Suppressor macrophage treated with lipopolysaccharide for 1 hour (primary cell): Measurements from ENCODE around the gene RAB28.
A peak's percentile ranks its signal among the peaks of the same experiment; 100 is the strongest.
"Not testable (repeated sequence)": the region's sequence is repeated elsewhere in the genome, so short reads cannot be mapped to it uniquely, and the experiment has no call there.

Source experiments
- DNase-seq, 3 donors: peaks; one replicate each; pipeline ENCODE4 v3.0.0-alpha.2; 2020 to 2022

The RAB28 gene

DNA sequence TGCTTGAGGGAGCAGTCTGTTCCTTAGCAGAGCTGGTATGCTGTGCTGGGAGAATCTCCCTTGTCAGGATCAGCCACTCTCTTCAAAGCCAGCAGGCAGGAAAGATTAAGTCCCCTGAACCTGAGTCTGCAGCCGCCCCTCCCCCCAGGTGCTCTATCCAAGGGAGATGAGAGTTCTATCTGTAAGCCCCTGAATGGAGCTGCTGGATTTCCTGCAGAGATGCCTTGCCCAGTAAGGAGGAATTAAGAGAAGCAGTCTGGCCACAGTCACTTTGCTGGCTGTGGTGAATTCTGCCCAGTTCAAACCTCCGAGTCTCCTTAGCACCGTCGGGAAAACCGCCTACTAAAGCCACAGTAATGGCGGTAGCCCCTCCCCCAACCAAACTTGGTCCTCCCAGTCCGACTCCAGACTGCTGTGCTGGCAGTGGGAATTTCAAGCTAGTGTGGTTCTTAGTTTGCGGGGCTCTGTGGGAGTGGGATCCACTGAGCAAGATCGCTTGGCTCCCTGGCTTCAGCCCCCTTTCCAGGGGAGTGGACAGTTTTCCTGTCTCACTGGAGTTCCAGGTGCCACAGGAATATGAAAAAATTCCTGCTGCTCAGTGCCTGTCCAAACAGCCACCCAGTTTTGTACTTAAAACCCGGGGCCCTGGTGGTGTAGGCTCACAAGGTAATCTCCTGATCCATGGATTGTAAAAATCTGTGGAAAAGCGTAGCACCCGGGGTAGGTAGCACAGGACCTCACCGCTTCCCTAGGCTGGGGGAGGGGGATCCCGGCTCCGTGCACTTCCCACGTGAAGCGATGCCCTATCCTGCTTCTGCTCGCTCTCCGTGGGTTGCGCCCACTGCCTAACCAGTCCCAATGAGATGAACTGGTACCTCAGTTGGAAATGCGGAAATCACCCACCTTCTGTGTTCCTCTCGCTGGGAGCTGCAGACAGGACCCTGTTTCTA is 38.0 kb downstream of the RAB28 start:
- DNase-seq, result no peak

GRCh38 chr4:13441506-13441905 is 42.6 kb downstream of the RAB28 start:
- peak in 1 of 3 donors; percentile 5 for DNase-seq

DNA sequence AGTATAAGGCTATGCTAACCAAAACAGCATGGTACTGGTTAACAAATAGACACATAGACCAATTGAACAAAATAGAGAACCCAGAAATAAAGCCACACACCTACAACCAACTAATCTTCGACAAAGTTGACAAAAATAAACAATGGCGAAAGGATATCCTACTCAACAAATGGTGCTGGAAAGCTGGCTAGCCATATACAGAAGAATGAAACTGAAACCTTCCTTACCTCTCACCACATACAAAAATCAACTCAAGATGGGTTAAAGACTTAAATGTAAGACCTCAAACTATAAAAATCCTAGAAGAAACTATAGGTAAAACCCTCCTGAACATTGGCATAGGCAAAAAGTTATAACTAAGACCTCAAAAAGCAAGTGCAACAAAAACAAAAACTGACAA is 47.2 kb downstream of the RAB28 start:
- no peak for DNase-seq

- DNase-seq, result no peak
Measured at GRCh38 chr4:13432453-13432852, 51.7 kb downstream of the RAB28 start.

DNA sequence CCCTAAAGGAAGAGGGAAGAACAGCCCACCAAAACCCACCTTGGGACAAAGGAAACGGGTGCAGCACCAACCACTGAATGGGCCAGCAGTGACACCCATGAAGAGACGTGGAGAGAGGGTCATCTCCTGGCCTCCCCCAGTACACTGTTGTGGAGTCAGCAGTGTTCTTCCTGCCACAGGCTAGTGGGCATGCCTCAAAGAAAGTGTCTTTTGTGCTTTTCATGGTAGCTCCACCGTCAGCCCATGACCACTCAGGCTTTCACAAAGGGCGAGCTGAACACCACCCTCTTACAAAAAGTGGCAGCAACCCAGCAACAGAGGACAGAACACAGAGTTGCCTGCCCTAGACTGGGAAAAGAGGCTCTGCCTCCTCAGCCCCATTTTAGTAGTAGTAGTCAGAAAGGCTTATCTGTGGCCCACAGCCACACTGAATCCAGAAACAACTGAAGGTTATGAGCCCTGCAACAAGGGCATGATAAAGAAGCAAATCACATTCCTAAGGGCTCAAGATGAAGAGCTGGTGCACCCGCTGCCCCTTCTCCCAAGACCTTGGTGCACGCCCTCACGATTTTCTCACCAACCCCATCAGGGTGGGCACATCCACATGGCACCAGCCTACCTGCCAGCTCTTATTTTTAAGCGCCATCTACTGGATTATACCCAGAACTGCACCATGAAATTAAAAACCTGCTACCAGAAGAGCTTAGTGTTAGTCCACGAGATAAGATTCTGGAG is 53.1 kb downstream of the RAB28 start:
- peak in 1 of 3 donors; percentile 4 for DNase-seq

DNA sequence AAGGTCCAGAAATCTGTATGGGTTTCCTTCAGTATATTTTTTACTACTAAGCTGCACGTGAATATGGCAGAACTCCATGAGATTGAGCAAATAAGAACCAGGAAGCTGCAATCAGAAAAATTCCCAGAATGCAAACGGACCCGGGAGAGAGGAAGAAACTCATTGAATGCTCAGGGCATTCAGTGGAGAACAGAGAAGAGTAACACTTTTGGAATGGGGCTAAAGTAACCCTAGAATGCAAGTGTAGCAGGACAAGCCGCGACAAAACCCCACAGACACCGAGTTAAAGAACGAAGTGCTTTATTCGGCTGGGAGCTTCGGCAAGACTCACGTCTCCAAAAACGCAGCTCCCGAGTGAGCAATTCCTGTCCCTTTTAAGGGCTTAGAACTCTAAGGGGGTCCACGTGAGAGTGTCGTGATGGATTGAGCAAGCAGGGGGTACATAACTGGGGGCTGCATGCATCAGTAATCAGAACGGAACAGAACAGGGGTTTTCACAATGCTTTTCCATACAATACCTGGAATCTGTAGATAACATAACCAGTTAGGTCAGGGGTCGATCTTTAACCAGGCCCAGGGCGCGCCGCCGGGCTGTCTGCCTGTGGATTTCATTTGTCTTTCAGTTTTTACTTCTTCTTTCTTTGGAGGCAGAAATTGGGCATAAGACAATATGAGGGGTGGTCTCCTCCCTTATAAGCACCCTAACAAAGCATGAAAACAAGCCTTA is 56.4 kb downstream of the RAB28 start:
- DNase-seq, result no peak

- no peak for DNase-seq
Measured at GRCh38 chr4:13415068-13415785, 68.9 kb downstream of the RAB28 start.

DNA sequence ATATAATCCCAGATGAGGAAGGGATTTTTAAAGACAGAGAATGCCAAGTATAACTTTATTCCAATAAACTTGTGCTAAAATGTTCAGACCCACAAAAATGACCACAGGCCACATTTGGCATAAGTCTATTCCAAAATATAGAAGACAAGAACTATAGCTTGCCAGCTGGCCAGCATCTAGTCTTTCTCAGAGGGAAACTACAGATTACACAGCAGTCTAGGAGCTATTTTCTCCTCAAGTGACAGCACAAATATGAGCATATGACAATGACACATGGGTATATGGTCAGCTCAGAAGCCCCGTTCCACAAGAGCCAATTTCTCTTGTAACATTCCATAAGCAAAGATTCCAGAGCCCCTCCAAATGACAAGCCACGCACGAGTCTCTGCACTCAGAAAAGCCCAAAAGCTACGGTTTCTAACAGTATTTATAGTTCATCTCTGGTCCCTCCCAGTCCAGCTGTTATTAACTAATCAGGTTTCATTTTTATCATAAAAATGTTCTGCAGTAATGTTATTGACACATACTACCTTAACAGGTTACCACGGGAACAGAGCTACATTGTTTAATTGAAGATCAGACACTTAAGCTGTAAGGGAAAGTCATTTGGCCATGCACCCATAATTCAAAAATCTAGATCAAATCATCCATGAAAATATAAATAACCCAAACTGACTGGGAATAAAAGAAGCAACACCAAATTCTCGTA is 70.3 kb downstream of the RAB28 start:
- peak; percentile 44 to 58 (median 46) for DNase-seq

- DNase-seq, result no peak
Measured at GRCh38 chr4:13411942-13412341, 72.2 kb downstream of the RAB28 start.

- no peak for DNase-seq
Measured at GRCh38 chr4:13409324-13409723, 74.8 kb downstream of the RAB28 start.

DNA sequence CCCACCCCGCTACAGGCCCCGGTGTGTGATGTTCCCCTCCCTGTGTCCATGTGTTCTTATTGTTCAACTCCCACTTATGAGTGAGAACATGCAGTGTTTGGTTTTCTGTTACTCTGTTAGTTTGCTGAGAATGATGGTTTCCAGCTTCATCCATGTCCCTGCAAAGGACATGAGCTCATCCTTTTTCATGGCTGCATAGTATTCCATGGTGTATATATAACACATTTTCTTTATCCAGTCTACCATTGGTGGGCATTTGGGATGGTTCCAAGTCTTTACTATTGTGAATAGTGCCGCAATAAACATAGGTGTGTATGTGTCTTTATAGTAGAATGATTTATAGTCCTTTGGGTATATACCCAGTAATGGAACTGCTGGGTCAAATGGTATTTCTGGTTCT is 78.0 kb downstream of the RAB28 start:
- not testable (repeated sequence) for DNase-seq

DNA sequence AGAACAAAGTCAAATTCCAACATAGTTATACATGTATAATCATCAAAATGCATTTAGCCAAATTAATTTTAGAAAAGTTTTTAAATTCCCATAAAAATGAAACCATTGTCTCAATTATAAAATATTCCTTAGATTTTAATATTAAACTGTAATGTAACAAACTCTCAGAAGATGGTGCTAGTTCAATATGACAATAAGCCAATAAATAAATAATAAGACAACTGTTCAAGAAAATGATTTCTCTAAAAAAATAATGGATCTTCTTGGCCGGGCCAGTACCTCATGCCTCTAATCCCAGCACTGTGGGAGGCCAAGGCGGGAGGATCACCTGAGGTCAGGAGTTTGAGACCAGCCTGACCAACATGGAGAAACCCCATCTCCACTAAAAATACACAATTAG is 80.3 kb downstream of the RAB28 start:
- DNase-seq, result no peak

DNA sequence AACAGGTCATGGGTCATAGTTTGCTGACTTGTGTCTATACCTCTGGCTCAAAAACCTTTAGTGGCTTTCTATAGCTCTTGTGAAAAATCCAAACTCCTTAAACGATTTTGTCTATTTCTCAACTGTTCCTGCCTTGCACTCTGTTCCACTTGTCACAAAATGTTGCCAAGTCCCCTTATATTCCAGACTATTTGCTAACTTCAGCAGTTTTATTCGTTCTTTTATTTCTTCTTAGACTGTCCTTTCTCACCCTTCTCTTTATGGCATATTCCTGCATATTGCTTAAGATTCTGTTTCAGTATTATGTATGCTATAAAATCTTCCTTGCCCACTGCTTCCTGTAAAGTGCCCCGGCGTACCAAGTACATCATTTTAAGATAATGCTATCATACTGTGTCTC is 80.8 kb downstream of the RAB28 start:
- DNase-seq, result no peak

GRCh38 chr4:13399257-13399656 is 84.9 kb downstream of the RAB28 start:
- no peak for DNase-seq

DNA sequence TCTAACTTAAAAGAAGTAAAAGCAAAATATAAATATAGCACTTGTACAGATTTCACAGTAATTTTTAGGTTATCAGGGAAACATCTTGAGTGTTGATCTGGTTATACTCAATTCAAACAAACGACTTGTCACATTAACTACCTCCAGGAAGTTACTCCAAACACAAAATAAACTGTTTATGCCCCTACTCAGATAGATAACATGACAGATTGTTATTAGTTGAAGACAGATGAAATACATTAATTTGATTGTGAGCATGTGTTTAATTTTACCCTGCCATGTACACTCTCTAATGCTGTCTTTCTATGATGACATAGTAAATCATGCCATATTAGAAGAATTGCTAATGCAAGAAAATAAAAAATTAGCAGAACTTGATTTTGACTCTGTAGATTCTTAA is 88.0 kb downstream of the RAB28 start:
- no peak for DNase-seq

GRCh38 chr4:13389901-13390300 is 94.2 kb downstream of the RAB28 start:
- peak in 1 of 3 donors; percentile 5 for DNase-seq

- DNase-seq, result no peak
Measured at GRCh38 chr4:13386405-13387107, 97.6 kb downstream of the RAB28 start.

DNA sequence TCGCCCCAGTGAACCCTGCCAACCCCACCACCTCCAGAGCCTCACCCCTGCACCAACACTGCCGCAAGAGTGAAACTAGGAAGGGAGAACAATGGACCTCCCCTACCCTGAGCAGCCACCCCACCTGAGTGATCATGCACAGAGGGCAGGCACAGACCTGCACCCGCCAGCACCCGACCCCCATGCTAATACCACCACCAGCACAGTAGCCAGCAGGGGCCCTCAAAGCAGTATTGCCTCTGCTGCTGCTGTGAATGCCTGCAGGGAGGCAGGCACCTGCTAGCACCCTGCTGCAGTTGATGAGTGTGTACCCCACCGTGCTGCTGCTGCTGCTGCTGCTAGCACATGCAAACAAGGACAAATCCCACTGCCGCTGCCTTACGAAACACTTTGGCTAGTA is 100.1 kb downstream of the RAB28 start:
- no peak for DNase-seq

- DNase-seq, result no peak
Measured at GRCh38 chr4:13378973-13379759, 105.0 kb downstream of the RAB28 start.

DNA sequence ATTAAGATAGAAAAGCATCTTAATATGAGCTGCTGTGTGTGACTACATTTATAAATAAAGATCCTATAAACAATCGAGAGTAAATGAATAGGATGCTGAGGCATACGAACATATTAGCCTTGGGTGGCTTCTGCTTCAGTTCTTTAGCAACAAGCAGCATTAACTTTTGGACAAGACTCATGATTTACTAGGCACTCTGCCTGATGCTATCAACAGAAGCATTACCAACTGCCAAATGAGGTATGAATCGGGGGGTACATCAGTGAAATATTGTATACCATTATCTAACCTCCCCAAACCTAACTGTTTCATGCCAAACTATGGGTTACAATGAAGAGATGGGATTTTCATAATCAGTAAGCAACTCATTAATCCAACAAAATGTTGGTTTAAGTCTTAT is 113.1 kb downstream of the RAB28 start:
- no peak for DNase-seq

- no peak for DNase-seq
Measured at GRCh38 chr4:13368217-13368616, 115.9 kb downstream of the RAB28 start.
